Kidney epithelial cell (primary cell): Measurements from ENCODE around the gene NFE2L3. TPM values are rescaled to one million over a fixed set of nuclear protein-coding genes. Genes with fewer than 3 reads are reported as not detected.

Source experiments
- DNase-seq: peaks from one replicate; pipeline ENCODE4 v3.0.0-alpha.2; 2010; ENCODE audit warnings: low read depth
- H3K27me3 ChIP-seq: 2 replicates; pipeline ENCODE4 v1.6.0; 2011; ENCODE audit warnings: low read length; ENCODE audit not compliant: control insufficient read depth, insufficient read depth
- H3K36me3 ChIP-seq: 2 replicates; pipeline ENCODE4 v1.5.1; 2011; ENCODE audit warnings: low read length; ENCODE audit not compliant: control insufficient read depth, insufficient read depth
- H3K4me3 ChIP-seq: 2 replicates; pipeline ENCODE4 v1.5.1; 2011; ENCODE audit warnings: low read depth, mild to moderate bottlenecking, control low read depth, low read length
- total RNA-seq: library from RNA; depleted of rRNA; stranded (reverse); fragments of >200 nt; gene quantifications from 2 replicates; pipeline ENCODE4 v1.2.3, GENCODE V29; 2015
- TF ChIP-seq, protein P1 (sequence below): IDR thresholded peaks from 2 replicates; pipeline ENCODE4 v1.5.1; 2011; ENCODE audit warnings: mild to moderate bottlenecking, moderate library complexity, low read length, control low read depth, inconsistent platforms; ENCODE audit not compliant: insufficient read depth, poor library complexity, severe bottlenecking

NFE2L3 gene
- total RNA-seq, 1 donor from 2014 or later, result 53.8 TPM

DNA sequence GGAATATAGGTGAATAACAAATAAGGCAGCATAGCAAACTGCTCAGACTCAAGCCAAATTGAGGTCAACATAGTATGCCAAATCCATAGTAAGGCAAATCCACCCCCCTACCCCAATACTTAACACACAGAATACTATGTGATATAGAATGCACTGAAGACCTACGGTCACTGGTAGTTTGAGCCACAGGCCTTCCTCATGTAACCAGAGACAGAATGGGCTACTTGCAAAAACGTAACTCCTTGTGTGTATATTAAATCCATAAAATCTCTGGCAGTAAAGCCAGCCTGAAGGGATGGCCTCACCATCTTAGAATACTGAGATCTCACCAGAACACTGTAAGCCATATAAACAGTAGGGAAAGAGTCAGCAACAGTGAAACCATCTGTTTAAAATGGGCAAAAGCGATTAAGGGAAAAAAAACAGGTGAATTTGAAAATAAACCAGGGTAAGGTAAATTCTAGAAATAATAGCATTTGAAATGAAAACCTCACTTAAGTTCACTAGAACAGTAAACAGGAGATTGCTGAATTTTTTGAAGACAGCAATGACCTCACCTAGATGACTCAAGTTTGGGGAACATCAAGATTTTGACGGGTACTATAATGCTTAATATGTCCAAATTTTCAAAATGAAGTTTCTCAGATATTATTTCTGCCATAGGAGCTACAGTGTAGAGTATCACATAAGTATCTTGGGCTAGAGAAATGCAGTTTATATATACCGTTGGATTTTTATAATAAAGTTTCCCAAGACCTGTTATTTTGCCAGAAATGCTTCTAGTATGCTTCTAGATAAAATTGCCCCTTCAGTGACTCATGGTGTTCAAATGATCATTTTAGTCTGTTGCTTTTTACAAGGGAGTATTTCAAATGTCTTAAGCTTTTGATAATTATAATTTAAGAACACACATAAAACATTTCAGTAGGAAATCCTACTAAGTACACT, 34.6 kb downstream of the NFE2L3 start:
- Histone ChIP-seq H3K27me3 (no peaks in the 10 kb centered on the region), H3K36me3 (peaks cover 3% of the 10 kb centered on the region), H3K4me3 (no peak overlapping the region)
- DNase-seq, result no peak
- TF ChIP-seq, protein P1, sequence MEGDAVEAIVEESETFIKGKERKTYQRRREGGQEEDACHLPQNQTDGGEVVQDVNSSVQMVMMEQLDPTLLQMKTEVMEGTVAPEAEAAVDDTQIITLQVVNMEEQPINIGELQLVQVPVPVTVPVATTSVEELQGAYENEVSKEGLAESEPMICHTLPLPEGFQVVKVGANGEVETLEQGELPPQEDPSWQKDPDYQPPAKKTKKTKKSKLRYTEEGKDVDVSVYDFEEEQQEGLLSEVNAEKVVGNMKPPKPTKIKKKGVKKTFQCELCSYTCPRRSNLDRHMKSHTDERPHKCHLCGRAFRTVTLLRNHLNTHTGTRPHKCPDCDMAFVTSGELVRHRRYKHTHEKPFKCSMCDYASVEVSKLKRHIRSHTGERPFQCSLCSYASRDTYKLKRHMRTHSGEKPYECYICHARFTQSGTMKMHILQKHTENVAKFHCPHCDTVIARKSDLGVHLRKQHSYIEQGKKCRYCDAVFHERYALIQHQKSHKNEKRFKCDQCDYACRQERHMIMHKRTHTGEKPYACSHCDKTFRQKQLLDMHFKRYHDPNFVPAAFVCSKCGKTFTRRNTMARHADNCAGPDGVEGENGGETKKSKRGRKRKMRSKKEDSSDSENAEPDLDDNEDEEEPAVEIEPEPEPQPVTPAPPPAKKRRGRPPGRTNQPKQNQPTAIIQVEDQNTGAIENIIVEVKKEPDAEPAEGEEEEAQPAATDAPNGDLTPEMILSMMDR, result no peak

DNA sequence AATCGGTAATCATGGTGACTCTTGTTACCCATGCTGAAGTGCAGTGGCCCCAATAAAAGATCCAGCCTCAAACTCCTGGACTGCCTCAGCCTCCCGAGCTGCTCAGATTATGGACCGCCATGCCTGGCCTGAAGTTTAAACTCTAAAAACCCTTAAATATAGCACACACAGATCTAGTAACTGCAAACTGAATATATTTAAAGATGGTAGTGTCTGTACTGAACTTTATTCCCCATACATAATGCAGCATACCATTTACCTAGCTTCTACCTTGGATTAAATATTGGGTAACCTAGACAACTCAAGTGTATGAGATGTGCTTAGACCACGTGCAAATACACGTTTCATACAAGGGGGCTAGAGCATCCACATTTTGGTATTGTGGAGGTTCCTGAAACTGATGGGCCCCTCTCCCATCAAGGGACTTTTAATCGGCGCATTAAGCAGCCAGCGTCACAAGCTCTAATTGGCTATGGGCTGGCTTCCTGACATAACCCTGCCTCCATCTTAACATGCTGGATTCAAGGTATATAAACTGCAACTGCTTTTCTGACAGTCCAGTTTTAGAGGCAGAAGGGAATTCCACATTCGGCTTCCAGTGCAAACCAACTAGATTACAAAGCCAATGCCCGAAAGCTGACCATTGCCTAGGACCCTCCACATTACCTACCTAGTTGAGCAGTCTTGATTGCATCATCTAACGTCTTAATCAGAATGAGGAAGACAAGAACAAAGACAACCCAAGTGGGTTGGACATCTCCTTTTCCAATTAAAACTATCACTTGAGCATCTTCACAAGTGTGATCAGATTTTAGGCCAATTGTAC, 35.6 kb downstream of the NFE2L3 start:
- Histone ChIP-seq H3K36me3 (peaks cover 5% of the 10 kb centered on the region), H3K4me3 (no peak overlapping the region), H3K27me3 (no peaks in the 10 kb centered on the region)
- no peak for DNase-seq
- TF ChIP-seq, protein P1, result no peak

DNA sequence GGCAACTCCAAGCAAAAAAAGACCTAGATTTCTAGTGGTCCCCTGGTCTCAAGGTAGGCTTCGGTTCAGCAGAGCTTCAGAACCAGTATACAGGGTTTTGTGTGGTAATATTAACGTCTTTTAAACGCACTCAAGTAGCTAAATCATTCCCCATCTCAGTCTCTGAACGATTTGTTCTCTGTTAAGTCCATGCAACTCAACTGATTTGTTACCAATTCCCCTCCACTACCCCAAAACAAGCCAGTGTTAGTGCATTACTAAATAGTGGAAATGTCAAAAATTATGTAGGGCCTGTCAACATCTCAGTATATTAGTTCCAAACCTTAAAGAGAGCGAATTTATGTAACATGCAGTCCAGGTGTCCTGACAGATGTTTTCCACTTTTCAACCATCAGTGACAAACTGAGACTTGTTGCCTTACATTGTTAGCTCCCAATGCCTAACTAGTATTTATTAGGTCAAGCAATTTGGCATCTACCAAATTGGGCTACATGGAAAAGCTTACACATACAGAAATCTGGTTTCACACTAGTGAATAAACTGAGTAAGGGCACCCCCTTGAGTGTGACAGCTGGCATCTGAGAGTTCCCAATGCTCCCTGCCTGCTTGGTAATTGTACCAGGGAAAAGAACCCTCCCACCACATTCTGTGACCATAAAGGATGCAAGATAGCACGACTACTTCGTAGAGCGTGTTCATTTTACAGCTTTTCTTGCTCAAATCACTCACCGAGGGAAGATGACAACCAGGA, 36.4 kb downstream of the NFE2L3 start:
- TF ChIP-seq, protein P1, result no peak
- no peak overlapping the region for H3K4me3 ChIP-seq
- no peaks in the 10 kb centered on the region for H3K27me3 ChIP-seq
- peaks cover 5% of the 10 kb centered on the region for H3K36me3 ChIP-seq
- no peak for DNase-seq

DNA sequence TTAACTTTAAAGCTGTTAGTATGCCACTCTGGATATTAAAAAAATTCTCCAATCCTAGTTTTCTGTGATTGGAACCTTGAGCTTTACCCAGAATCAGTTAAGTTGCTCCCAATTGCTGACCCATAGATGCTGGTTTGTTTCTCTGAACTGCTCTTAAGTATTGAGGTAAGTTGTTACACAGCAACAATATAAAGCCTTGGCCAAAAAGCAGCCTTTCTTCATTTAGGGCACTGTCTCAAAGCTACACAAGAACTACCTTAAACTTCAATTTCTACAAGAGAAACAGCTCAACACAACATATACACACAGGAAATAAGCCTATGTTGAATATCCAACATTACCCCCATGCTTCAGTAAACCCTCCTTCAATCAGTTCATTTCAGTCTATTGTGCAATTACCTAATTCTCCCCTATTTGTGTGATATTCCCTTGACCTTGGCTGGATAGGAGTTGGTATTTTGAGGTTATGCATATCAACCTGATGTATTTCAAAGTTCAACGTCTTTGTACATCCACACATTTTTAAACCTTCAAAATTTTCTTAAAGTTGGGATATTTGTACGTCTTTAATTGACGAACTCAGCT, 37.1 kb downstream of the NFE2L3 start:
- TF ChIP-seq, protein P1, result no peak
- DNase-seq, result no peak
- Histone ChIP-seq H3K36me3 (peaks cover 5% of the 10 kb centered on the region), H3K27me3 (no peaks in the 10 kb centered on the region), H3K4me3 (no peak overlapping the region)

DNA sequence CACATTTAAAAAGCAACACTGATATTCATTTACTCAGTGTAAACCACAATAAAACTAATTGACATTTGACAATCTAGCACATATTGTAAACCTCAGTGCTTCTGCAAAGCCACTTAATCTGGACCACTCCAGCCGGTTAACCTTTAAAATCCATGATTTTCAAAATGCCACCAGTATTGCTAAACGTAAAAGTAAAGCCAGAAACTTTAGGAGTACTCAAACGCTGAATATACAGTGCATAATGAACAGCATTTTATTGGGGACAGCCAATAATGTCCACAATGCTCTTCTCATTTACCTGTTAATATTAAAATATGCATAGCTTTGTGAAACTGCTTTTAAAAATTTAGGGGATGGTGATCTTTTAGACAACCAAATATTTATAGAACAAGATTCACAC, 37.7 kb downstream of the NFE2L3 start:
- TF ChIP-seq, protein P1, result no peak
- Histone ChIP-seq H3K36me3 (peaks cover 5% of the 10 kb centered on the region), H3K4me3 (no peak overlapping the region), H3K27me3 (no peaks in the 10 kb centered on the region)
- DNase-seq, result no peak
